ENCODE data around the gene IPO11.
"Not testable (repeated sequence)": the region's sequence is repeated elsewhere in the genome, so short reads cannot be mapped to it uniquely, and the experiment has no call there.

Gene IPO11

DNA sequence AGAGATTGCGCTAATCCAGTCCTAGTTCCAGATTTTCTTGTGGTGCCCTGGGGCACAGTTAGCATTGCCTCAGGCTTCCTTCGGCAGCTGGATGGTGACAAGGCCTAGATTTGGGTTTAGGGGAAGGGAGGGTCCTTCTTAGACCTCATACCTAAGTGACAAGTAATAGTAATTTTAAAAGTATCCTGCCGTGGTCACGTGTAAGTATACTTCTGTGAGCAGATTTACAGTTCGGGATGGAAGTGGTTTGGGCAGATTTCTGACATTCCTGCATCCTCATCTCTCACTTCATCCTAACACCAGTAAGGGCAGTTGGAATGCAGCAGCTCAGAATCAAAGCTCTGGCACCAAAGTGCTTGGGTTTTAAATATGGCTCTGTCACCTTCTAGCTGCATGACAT lies 237.6 kb downstream of the IPO11 start:
- peak; percentile 43 for DNase-seq

DNA sequence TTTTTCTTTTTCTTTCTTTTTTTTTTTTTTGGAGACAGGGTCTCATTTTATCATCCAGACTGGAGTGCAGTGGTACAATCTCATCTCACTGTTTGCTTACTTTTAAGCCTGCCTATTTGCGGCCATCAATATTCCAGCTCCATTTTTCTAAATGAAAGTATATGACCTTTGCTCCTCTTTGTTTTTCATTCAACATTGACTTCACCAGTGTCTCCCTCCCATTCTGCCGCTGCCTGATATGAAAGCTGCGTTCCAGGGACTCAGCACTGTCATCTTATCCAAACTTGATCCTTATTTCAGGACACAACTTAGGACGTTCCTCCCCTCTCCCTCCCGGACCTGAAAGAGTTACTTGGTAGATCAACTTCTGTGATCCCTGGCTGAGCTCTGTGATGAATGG lies 239.7 kb downstream of the IPO11 start:
- DNase-seq, result no peak

DNA sequence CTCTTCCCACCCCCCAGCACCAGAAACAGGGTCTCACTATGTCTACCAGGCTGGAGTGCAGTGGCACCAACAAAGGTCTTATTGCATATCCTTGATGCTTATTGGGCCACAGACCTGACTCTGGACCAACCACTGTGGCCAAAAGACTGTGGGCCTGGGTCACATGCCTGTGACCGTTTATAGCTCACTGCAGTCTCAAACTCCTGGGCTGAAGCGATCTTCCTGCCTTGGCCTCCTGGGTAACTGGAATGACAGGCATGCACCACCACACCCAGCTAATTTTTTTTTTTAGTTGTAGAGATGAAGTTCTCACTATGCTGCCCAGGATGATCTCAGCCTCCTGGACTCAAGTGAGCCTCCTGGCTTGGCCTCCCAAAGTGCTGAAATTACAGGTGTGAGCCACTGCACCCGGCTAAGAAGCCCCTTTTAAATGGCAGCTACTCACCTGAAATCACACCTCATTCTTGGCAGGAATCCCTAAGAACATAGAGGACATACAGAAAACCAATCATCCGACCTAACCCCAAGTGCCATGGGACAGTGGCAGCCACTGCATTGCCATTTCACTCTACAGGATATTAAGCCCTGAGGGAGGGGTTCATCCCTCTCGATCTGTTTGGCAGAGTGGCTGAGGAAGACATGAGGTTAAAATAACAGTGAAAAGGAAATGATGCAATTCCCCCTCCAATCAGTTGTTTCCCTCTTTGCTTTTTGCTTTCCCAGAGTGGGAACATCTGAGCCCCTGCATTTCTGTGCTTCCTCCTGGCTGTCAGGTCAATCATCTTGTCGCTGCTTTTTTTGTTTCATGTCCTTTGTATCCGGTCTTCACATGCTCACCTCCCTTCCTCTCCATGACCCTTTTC lies 240.7 kb downstream of the IPO11 start:
- peak; percentile 9 for DNase-seq

DNA sequence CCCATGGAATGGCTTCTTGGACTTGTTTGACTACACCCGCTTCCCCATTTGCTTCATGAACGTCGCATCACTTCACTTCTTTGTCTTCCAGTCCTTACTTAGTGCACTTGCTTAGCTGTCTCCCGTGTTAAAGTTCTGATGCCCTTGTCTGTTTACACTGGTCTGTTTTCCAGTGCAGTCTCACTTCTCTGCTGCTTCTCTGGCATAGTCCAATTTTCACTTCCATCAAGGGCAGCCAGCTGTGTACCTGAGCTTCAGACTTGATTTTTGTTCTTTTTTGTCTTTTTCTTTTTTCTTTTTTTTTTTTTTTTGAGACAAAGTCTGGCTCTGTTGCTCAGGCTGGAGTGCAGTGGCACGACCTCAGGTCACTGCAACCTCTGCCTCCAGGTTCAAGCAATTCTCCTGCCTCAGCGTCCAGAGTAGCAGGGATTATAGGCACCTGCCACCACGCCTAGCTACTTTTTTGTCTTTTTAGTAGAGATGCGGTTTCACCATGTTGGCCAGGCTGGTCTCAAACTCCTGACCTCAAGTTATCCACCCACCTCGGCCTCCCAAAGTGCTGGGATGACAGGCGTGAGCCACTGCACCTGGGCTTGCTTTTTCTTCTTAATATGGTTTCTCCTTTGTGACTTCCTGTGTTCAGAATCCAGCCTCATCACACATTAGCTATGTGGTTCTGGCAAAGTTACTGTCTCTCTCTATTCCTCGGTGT lies 241.5 kb downstream of the IPO11 start:
- DNase-seq, result no peak

DNA sequence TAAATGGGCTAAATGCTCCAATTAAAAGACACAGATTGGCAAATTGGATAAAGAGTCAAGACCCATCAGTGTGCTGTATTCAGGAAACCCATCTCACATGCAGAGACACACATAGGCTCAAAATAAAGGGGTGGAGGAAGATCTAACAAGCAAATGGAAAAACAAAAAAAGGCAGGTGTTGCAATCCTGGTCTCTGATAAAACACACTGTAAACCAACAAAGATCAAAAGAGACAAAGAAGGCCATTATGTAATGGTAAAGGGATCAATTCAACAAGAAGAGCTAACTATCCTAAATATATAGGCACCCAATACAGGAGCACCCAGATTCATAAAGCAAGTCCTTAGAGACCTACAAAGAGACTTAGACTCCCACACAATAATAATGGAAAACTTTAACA lies 245.2 kb downstream of the IPO11 start:
- DNase-seq, result not testable (repeated sequence)

DNA sequence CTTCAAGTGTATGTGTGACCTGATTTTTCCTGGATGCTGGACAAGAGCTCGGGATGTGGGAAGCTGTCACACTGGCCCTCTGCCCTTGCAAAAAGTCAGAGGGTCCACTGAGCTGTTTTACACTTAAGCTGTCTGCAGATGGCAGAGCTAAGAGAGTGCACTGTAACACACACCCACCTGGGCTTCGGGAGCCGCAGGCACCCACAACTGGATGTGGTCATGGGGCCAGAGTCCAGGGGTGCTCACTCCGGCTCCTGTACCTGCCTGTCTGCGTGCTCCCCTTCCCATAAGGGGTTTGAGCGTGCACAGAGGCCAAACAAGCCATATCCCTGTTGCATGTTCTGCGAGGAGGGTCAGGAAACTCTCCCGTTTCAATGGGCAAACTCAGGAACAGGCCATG lies 248.6 kb downstream of the IPO11 start:
- no peak for DNase-seq

DNA sequence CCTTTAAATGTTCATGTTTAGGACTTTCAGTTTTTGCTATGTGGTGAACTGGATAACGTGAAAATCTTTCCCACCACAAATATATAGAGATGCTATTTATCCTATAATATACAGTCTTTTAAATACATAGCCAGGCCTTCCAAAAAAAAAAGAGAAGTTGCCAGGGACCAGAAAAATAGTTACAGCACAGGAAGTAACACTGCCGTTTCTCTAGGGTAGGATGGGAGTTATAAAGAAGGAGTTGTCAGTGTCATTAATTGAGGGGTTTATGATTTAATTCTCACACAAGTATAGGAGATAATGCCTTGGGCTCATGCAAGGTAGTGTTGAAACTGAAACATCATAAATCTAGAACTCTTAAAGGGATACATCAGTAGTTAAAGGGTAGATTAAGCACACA lies 250.0 kb downstream of the IPO11 start:
- no peak for DNase-seq

DNA sequence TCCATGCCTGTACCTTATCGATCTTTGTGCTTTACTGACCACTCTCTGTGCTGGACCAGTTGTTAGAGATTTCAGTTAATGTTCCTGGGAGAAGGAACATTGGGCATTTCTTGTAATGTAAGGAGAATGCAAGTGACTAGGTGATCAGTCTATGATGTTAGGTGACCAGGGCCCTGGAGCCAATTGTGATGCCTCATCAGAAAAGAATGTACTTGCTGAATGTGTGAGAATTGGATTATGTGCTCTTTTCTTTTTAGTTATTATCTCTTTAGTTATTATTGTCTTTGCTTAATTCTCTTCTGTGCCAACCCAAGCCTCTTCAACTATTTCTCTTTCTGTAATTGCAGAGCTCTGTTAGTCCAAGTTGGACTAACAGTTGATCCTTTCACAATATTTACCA lies 258.9 kb downstream of the IPO11 start:
- no peak for DNase-seq

DNA sequence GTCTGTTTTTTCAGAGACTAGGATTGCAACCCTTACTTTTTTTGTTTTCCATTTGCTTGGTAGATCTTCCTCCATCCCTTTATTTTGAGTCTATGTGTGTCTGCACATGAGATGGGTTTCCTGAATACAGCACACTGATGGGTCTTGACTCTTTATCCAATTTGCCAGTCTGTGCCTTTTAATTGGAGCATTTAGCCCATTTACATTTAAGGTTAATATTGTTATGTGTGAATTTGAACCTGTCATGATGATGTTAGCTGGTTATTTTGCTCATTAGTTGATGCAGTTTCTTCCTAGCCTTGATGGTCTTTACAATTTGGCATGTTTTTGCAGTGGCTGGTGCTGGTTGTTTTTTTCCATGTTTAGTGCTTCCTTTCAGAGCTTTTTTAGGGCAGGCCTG lies 264.0 kb downstream of the IPO11 start:
- DNase-seq, result not testable (repeated sequence)

Measured in fibroblast of skin of back (primary cell).